Measurements from ENCODE around the gene SAMD8.
A peak's percentile ranks its signal among the peaks of the same experiment; 100 is the strongest.
"Not testable (repeated sequence)": the region's sequence is repeated elsewhere in the genome, so short reads cannot be mapped to it uniquely, and the experiment has no call there.

SAMD8 gene

GRCh38 chr10:75108684-75109458 is 2.6 kb upstream of the SAMD8 start:
- no peak for DNase-seq

- no peak for DNase-seq
Measured at GRCh38 chr10:75109459-75109778, 2.0 kb upstream of the SAMD8 start.

GRCh38 chr10:75110006-75110632 is 1.3 kb upstream of the SAMD8 start:
- no peak for DNase-seq

GRCh38 chr10:75111907-75112679 is 637 bp downstream of the SAMD8 start:
- DNase-seq = peak in 1 of 2 experiments; percentile 7

- no peak for DNase-seq
Measured at GRCh38 chr10:75115137-75115536, 3.7 kb downstream of the SAMD8 start.

- not testable (repeated sequence) for DNase-seq
Measured at GRCh38 chr10:75116941-75117775, 5.7 kb downstream of the SAMD8 start.

GRCh38 chr10:75117995-75118394 is 6.5 kb downstream of the SAMD8 start:
- no peak for DNase-seq

GRCh38 chr10:75119444-75120066 is 8.1 kb downstream of the SAMD8 start:
- not testable (repeated sequence) for DNase-seq

GRCh38 chr10:75121322-75121721 is 9.9 kb downstream of the SAMD8 start:
- no peak for DNase-seq

GRCh38 chr10:75122505-75122904 is 11.0 kb downstream of the SAMD8 start:
- no peak for DNase-seq

- DNase-seq = no peak
Measured at GRCh38 chr10:75123088-75123682, 11.7 kb downstream of the SAMD8 start.

GRCh38 chr10:75126277-75126676 is 14.8 kb downstream of the SAMD8 start:
- DNase-seq = no peak

GRCh38 chr10:75127471-75127870 is 16.0 kb downstream of the SAMD8 start:
- no peak for DNase-seq

GRCh38 chr10:75128985-75129384 is 17.5 kb downstream of the SAMD8 start:
- DNase-seq = not testable (repeated sequence)

- no peak for DNase-seq
Measured at GRCh38 chr10:75129537-75129936, 18.1 kb downstream of the SAMD8 start.

GRCh38 chr10:75133701-75134100 is 22.2 kb downstream of the SAMD8 start:
- DNase-seq = not testable (repeated sequence)

- DNase-seq = no peak
Measured at GRCh38 chr10:75136346-75136745, 24.9 kb downstream of the SAMD8 start.

GRCh38 chr10:75137533-75138438 is 26.3 kb downstream of the SAMD8 start:
- no peak for DNase-seq

- DNase-seq = no peak
Measured at GRCh38 chr10:75140246-75140645, 28.8 kb downstream of the SAMD8 start.

- no peak for DNase-seq
Measured at GRCh38 chr10:75143353-75143752, 31.9 kb downstream of the SAMD8 start.

- no peak for DNase-seq
Measured at GRCh38 chr10:75145590-75145989, 34.1 kb downstream of the SAMD8 start.
